SJCRH30 (cell line): Measurements from ENCODE around the gene TNK2. TPM values are rescaled to one million over a fixed set of nuclear protein-coding genes. Genes with fewer than 3 reads are reported as not detected.
A peak's percentile ranks its signal among the peaks of the same experiment; 100 is the strongest.
"Not testable (repeated sequence)": the region's sequence is repeated elsewhere in the genome, so short reads cannot be mapped to it uniquely, and the experiment has no call there.

ENCODE experiments used
- DNase-seq, 2 experiments: peaks; one replicate each; pipeline ENCODE4 v3.0.0-alpha.2; 2015 to 2020
- H3K27ac ChIP-seq: fragments of 250-450 bp; sonication (Bioruptor Pico); 2 replicates; pipeline ENCODE4 v1.5.1; 2020; ENCODE audit warnings: mild to moderate bottlenecking, moderate library complexity
- H3K27me3 ChIP-seq: fragments of 250-450 bp; sonication (Bioruptor Pico); 2 replicates; pipeline ENCODE4 v1.5.1; 2020; ENCODE audit warnings: mild to moderate bottlenecking, moderate library complexity
- H3K36me3 ChIP-seq: fragments of 250-450 bp; sonication (Bioruptor Pico); 2 replicates; pipeline ENCODE4 v1.5.1; 2020; ENCODE audit warnings: mild to moderate bottlenecking, moderate library complexity
- H3K4me1 ChIP-seq: fragments of 250-450 bp; sonication (Bioruptor Pico); 2 replicates; pipeline ENCODE4 v1.5.1; 2020; ENCODE audit warnings: mild to moderate bottlenecking, moderate library complexity
- H3K4me3 ChIP-seq: fragments of 250-450 bp; sonication (Bioruptor Pico); 2 replicates; pipeline ENCODE4 v1.5.1; 2020; ENCODE audit warnings: mild to moderate bottlenecking, moderate library complexity
- H3K9me3 ChIP-seq: fragments of 250-450 bp; sonication (Bioruptor Pico); replicated peaks from 2 replicates; pipeline ENCODE4 v1.5.1; 2020; ENCODE audit warnings: mild to moderate bottlenecking, moderate library complexity
- total RNA-seq: library from RNA; depleted of rRNA; stranded (reverse); fragments of >200 nt; shearing (Covaris generic); gene quantifications from 2 replicates; pipeline ENCODE4 v1.2.3, GENCODE V29; 2014

TNK2 gene
- total RNA-seq, 1 experiment from 2014 or later = 21.8 TPM

DNA sequence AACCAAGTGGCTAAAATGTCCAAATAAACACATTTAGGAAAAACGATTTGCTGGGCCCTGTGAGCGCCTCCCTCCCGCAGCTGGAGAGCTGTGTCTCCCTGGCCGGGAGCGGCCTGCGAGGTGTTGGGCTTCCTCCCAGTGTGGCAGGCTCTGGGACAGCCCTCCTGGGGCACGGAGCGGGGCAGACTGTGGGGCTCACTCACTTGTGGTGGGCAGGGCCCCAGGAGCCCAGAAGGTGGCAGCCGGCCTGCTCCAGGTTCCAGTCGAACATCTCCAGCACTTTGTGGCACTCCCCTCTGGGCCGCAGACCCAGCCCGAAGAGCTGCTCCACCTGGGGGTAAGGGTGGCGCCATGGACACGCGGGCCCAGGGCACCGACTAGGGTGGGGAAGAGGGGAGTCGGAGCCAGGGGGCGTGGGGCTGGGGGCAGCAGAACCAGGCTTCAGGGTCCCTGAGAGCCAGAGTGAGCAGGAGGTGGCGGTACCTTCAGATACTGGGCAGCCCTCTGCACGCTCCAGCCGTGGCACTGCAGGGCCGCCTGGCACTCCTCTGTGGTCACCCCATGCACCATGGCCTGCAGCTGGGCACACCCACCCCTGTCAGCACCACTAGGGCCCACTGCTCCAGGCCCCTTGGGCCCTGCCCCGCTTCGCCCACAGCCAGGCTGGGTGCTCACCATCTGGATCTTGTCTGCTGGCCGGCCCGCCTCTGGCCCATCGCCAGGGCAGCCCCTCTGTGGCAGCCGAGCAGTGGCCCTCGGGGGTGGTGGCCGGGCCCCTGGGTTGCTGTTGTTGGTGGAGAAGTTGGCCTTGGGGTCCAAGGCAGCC lies 41.5 kb downstream of the TNK2 start:
- Histone ChIP-seq H3K4me1 (no peaks in the 10 kb centered on the region), H3K4me3 (no peak overlapping the region), H3K27me3 (no peaks in the 10 kb centered on the region), H3K36me3 (peaks cover 8% of the 10 kb centered on the region; the same call in 1 of the 2 replicates), H3K27ac (no peak overlapping the region), H3K9me3 (no peaks in the 10 kb centered on the region)
- no peak for DNase-seq

DNA sequence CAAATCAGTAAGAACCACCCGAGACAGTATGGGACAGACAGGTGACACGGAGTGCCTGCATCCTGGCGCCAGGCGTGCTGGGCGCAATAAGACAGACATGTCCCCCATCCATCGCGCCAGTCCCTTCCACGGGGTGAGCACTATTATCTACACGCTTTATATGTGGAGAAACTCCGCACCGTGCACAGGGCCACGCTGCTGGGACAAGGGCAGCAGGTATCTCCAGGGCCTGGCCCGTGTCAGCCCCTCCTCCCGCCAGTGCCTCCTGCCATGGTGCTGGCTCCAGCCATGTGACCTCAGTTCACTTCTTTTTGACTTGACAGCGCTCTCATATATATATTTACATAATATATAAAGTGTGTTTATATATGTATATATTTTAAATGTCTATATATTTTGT lies 42.6 kb downstream of the TNK2 start:
- Histone ChIP-seq H3K36me3 (peaks cover 8% of the 10 kb centered on the region; the same call in 1 of the 2 replicates), H3K4me1 (no peaks in the 10 kb centered on the region), H3K27ac (no peak overlapping the region), H3K27me3 (no peaks in the 10 kb centered on the region), H3K9me3 (no peaks in the 10 kb centered on the region), H3K4me3 (no peak overlapping the region)
- no peak for DNase-seq

DNA sequence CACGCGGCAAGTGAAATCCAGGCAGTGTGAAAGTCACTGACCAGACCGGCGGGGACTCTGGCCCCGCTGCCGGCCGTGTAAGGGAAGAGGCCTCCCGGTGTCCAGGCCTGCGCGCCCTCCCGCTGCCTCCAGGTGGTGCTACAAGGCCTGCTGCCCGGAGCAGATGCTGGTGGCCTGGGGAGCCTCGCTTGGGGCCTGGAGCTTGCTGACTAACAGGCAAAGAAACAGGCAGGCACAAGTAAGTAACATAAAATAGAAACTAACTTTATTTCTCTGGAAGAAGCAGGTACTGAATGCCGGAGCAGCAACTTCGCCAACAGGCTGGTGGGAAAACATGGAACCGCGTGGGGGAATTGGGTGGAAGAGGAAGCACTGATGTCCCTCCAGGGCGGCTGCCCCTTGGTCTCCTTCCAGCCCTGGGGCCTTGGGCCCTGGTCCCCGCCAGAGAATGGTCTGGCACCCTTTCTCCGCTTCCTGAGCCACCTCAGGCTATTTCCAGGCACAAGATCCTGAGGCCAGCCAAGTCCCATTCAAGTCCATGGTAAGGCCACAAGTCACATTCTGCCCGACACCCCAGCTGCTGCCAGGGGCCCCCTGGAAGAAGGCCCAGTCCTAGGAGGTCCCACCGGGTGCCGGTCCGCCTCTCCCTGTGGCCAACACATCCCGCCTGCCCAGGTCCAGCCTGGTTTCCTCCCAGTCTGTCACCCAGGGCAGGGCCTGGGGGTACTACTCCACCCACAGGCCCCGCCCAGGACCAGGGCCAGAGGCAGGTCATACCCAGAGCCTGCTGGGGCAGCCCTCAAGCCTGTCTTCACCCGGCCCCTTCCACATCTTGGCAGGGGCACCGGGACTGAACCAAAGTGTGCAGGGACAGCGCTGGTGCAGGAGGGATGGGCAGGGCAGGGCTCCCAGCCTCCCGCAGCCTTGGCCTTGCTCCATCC lies 45.0 kb downstream of the TNK2 start:
- peak; percentile 77 to 78 for DNase-seq
- no peaks in the 10 kb centered on the region for H3K9me3 ChIP-seq
- no peaks in the 10 kb centered on the region for H3K27me3 ChIP-seq
- no peaks in the 10 kb centered on the region for H3K4me1 ChIP-seq
- H3K4me3 ChIP-seq = no peak overlapping the region
- H3K27ac ChIP-seq = no peak overlapping the region
- peaks cover 8% of the 10 kb centered on the region; the same call in 1 of the 2 replicates for H3K36me3 ChIP-seq

DNA sequence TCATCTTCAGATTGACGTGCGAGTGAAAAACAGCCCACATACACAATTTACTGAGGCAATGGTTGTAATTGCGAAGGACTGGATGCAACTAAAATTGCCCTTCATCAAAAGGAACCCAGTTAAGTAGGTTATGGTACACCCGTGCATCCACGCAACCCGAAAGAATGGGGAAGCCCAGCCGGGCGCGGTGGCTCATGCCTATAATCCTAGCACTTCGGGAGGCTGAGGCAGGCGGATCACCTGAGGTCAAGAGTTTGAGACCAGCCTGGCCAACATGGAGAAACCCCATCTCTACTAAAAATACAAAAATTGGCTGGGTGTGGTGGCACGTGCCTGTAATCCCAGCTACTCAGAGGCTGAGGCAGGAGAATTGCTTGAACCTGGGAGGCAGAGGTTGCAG lies 46.0 kb downstream of the TNK2 start:
- DNase-seq, H3K9me3 ChIP-seq, H3K27me3 ChIP-seq, H3K4me1 ChIP-seq, H3K27ac ChIP-seq, H3K4me3 ChIP-seq, H3K36me3 ChIP-seq: not testable (repeated sequence)

DNA sequence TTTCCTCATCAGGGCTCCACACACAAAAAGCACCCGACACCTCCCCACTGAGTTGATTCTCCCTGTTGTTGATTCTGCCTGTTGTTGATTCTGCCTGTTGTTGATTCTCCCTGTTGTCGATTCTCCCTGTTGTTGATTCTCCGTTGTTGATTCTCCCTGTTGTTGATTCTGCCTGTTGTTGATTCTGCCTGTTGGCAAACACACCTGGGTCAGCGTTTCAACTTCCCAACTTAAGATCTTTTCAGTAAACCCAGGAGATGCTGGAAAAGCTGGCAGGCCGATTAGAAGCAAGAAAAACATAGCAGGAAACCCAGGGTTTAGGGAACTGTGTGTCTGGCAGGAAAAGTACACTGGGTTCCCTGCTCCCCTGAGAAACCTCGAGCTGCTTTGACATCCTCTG lies 47.9 kb downstream of the TNK2 start:
- Histone ChIP-seq H3K4me3 (no peak overlapping the region), H3K9me3 (no peaks in the 10 kb centered on the region), H3K4me1 (no peaks in the 10 kb centered on the region), H3K27me3 (no peaks in the 10 kb centered on the region), H3K27ac (no peak overlapping the region), H3K36me3 (peaks cover 6% of the 10 kb centered on the region; the same call in 1 of the 2 replicates)
- no peak for DNase-seq

DNA sequence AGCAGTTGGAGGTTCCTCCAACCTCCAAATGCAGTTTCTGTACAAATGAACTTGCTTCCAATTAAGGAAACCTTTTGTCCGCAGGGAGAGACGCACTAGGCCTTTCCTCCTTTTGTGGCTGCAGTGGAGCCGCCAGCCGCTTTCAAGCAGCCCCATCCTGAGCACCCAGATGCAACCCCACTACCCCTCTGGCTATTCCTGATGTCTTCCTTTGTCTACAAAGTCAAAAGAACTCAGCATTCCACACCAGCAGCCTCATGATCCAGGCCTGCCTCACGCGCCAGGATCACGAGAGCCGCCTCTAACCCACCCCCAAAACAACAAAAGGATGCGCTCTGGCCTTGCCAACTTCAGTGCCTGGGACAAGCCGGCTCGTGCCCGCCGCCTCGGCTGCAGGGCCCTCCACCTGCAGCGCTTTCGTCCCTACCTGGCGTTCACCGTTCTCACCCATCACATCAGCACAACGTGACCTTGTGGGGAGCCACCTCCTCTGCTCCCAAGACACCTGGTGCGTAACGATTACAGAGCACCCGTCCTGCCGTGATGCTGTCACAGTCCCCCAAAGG lies 48.4 kb downstream of the TNK2 start:
- DNase-seq = no peak
- Histone ChIP-seq H3K9me3 (no peaks in the 10 kb centered on the region), H3K4me3 (no peak overlapping the region), H3K27ac (no peak overlapping the region), H3K4me1 (no peaks in the 10 kb centered on the region), H3K27me3 (no peaks in the 10 kb centered on the region), H3K36me3 (peaks cover 6% of the 10 kb centered on the region; the same call in 1 of the 2 replicates)

DNA sequence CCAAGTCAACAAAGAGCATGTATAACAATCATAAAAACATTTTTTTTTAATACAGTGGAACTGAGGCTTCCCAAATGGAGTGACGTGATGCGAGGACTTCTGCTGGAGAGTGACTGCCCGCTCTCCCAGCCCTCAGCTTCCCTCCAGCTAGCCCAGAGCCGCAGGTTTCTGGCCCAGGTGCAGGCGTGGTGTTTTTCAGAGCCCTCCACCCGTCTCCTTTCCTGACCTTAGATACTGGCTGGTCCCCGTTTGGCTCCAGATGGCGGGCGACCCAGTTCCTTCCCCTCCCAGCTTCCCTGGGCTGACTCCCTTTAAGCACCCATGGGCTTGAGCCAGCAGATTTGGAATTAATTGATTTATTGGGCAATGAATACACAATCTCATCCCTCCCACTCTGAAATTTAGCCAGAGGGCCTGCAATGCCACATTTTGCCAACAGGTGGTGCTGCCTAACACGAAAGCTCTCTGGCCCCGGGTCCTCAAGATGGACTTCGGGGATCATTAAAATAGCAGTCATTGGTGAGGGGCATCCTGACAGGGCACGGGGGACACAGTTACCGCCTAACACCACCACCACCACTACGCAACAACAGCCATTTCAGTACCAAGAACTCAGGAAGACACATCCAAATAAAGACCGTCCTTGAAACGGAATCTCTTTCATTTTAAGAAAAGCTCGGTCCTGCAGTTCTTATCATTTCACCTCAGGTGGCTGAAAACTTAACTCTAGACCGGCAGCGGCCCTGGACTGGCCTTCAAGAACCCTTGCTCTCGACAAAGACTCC lies 49.1 kb downstream of the TNK2 start:
- no peaks in the 10 kb centered on the region for H3K27me3 ChIP-seq
- DNase-seq = peak; percentile 49 to 80
- no peaks in the 10 kb centered on the region for H3K4me1 ChIP-seq
- H3K4me3 ChIP-seq = no peak overlapping the region
- no peak overlapping the region for H3K27ac ChIP-seq
- H3K9me3 ChIP-seq = no peaks in the 10 kb centered on the region
- peaks cover 6% of the 10 kb centered on the region; the same call in 1 of the 2 replicates for H3K36me3 ChIP-seq

DNA sequence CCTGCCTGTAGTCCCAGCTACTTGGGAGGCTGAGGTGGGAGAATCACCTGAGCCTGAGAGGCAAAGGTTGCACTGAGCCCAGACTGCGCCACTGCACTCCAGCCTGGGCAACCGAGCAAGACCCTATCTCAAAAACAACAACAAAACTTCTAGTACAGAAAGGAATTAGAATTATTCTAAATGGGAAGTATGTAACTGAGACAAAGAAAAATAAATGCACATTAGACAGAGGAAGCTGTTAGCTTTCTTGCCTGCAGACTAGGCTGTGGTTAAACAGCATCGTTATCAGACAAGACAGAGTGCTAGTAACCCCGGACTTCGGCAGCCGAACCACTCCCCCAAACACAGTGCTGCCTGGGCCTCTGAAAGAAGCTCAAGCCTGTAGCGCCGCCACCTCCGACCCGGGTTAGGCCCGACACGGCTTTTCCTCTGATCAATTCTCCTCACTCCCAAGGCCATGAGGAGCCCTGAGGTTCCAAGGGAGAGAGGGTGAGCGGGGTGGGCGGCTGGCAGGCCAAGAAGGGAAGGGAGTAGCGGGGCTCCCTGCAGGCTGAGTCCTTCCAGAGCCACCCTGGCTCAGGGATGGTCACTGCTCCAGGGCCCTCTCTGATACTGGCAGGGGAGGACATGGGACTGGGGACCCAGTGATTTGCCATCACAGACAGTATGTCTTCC lies 51.8 kb downstream of the TNK2 start:
- Histone ChIP-seq H3K27ac (no peak overlapping the region), H3K4me1 (no peaks in the 10 kb centered on the region), H3K9me3 (no peaks in the 10 kb centered on the region), H3K27me3 (no peaks in the 10 kb centered on the region), H3K4me3 (no peak overlapping the region), H3K36me3 (no peaks in the 10 kb centered on the region)
- no peak for DNase-seq

DNA sequence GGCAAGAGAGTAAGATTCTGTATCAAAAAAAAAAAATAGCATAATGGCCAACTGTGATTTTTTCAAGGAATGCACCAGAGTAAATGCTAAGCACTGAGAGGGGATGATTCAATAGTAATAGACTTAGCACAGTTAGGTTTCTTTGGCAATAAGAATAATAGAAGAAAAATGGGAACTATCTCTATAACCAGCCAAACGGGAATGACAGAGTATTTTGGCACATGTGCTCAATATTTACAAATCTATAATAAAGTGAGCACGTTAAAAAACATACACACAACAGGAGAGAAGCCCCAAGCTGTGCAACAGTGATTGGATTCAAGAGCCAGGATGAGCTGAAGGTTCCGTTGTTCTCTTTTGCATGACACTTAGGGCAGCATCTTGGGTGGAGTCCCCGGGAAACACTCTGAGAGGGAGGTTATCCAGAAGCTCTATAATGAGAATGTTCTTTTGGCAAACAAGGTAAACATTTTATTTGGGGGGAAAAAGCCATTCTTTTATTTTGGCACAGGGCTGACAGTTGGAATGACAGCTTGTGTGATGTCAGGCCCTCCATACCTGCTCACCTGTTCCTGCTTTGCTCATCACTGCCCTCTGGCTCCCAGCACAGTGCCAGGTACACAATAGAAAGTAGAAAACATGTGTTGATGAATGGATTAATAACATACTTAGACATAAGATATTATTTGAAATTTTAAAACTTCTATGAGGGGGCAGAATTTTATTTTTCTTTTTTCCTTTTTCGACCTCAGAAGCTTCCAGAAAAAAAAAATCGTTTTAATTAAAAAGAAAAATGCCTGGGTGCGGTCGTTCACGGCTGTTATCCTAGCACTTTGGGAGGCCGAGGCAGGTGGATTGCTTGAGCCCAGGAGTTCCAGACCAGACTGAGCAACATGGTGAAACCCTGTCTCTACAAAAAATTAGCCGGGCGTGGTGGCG lies 52.6 kb downstream of the TNK2 start:
- Histone ChIP-seq H3K27me3 (no peaks in the 10 kb centered on the region), H3K27ac (no peak overlapping the region), H3K36me3 (no peaks in the 10 kb centered on the region), H3K9me3 (no peaks in the 10 kb centered on the region), H3K4me3 (no peak overlapping the region), H3K4me1 (no peaks in the 10 kb centered on the region)
- DNase-seq = no peak

DNA sequence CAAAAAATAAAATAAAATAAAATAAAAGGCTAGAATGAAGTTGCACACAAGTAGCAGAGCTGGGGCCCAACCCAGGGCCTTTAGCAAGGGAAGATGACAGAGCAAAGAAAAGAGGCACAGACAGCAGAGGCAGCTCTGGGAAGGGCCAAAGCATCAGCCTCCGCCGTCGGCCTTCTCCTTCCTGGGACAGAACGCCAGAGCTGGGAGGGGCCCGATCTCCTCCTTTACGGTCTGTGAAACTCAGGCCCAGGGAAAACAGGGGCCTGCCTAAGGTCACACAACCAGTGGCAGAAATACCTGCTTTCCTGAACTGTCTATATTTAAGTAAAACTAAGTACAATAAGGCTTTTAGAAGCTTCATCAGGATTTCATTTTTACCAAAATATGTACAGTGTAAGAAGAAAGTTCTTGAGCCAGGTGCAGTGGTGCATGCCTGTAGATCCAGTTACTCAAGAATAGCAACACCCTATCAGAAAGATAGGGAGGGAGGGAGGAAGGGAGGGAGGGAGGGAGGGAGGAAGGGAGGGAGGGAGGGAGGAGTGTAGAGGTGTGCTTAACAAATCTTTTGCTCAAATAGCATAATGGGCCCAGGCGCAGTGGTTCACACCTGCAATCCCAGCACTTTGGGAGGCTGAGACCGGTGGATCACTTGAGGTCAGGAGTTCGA lies 53.6 kb downstream of the TNK2 start:
- Histone ChIP-seq H3K4me3 (no peak overlapping the region), H3K36me3 (no peaks in the 10 kb centered on the region), H3K4me1 (no peaks in the 10 kb centered on the region), H3K9me3 (no peaks in the 10 kb centered on the region), H3K27me3 (no peaks in the 10 kb centered on the region), H3K27ac (no peak overlapping the region)
- no peak for DNase-seq

DNA sequence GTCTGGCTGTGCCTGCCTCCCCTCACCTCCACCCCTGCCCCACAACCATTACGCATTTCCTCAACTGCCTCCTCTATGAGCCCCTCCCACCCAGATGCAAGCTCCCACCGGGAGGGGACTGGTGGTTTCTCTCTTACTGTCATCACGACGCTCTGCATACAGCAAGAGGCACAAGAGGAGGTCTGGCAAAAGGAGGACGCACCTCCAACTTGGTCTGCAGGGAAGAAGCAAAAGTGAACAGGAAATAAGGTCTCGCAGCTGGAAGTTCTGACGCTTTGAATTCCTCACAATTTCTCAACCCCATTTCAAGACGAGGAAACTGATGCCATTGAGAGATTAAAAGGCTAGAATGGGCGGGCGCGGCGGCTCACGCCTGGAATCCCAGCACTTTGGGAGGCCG lies 54.4 kb downstream of the TNK2 start:
- Histone ChIP-seq H3K4me1 (no peaks in the 10 kb centered on the region), H3K27me3 (no peaks in the 10 kb centered on the region), H3K27ac (no peak overlapping the region), H3K4me3 (no peak overlapping the region), H3K36me3 (no peaks in the 10 kb centered on the region), H3K9me3 (no peaks in the 10 kb centered on the region)
- DNase-seq = no peak

DNA sequence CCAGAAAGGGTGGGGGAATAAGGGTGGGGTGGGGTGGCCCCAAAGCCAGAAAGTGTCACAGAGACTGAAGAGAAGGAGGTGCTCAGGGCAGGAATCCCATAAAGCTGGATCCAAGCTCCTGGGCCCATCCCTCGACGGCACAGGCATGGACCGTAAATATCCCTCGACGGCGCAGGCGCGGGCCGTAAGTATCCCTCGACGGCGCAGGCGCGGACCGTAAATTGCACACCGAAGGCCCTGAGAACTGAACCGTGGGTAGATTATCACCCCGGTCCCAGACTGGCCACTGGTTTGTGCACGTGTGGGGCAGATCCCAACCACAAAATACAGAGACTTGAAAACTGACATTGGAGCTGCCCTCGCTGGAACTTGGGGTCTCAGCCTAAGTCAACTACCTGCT lies 55.3 kb downstream of the TNK2 start:
- Histone ChIP-seq H3K27ac (no peak overlapping the region), H3K27me3 (no peaks in the 10 kb centered on the region), H3K4me1 (no peaks in the 10 kb centered on the region), H3K4me3 (no peak overlapping the region), H3K36me3 (no peaks in the 10 kb centered on the region), H3K9me3 (no peaks in the 10 kb centered on the region)
- DNase-seq = no peak
